ENCODE data around the gene SLC2A10. TPM values are rescaled to one million over a fixed set of nuclear protein-coding genes. Genes with fewer than 3 reads are reported as not detected.

Gene SLC2A10
- total and polyA plus RNA-seq, 2 donors = 12.0 to 36.6 TPM

DNA sequence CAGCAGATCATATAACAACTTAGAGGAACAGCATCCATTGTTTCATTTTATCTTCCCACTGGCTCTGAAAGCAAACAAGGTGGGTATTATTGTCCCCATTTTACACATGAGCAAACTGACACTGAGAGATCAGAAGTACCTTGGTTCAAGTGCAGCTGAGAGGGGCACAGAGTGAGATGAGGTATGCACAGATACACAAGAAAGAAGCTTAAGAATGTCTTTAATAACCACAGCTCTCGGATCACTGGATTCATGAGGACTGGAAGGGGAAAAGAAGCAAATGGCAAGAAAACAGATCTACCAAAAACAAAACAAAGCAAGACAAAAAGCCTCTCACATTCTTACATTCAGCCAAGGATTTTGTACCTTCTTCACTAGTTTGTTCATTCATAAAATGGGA lies 10.6 kb downstream of the SLC2A10 start:
- Histone ChIP-seq H3K4me3 (ENCODE audit: low read depth, low read length) (no peak overlapping the region), H3K4me1 (ENCODE audit: insufficient read depth) (no peaks in the 10 kb centered on the region), H3K36me3 (ENCODE audit: insufficient read depth) (no peaks in the 10 kb centered on the region), H3K27ac (ENCODE audit: low read depth) (no peak overlapping the region)
- WGBS = 94% methylated on average over 1 of the region's 1 CpG
- DNase-seq (ENCODE audit: extremely low spot score) = no peak

DNA sequence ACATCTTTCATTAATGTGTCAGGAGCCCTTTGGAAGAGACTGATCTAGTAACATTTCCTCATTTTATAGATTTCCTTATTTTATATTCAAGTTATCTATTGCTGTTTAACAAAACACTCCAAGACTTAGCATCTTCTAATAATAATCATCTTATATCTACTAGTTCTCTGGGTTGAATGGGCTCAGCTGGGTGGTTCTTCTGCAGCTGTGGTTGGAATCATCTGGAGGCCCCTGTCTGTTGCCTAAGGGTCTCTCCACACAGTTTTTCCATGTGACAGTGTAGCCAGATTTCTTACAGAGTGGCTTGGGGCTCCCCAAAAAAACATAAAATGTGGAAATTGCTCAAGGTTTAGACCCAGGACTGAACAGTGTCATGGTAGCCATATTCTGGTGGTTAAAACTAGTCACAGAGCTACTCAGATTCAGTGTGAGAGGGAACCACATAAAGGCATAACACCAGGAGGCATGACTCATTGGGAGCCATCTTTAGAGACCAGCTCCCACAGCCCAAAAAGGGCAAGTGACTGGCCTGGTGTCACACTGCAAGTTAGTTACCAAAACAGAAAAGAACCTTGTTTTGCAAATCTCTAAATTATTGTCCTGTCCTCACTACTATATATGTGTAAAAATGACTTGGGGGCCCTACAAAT lies 11.5 kb downstream of the SLC2A10 start:
- H3K36me3 ChIP-seq (ENCODE audit: insufficient read depth) = no peaks in the 10 kb centered on the region
- no peak overlapping the region for H3K4me3 ChIP-seq (ENCODE audit: low read depth, low read length)
- H3K4me1 ChIP-seq (ENCODE audit: insufficient read depth) = no peaks in the 10 kb centered on the region
- H3K27ac ChIP-seq (ENCODE audit: low read depth) = no peak overlapping the region
- DNase-seq (ENCODE audit: extremely low spot score) = no peak

DNA sequence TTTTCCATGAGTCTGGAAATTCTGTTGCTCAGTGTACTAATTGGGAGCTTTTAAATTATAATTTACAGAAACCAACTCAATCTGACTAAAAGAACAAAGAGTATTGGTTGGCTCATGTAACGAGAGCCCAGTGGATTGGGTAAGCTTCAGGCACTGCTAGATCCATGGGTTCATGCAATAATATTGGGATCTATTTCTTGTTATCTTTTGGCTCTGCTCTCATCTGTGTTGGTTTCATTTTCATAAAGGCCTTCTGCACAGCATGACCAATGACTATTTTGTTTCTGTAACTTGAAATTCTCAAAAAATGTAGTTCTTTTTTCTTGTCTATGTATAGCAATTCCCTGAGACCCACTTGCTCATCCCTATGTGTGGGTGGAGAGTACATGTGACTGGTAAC lies 12.0 kb downstream of the SLC2A10 start:
- H3K4me3 ChIP-seq (ENCODE audit: low read depth, low read length) = no peak overlapping the region
- DNase-seq (ENCODE audit: extremely low spot score) = no peak
- H3K27ac ChIP-seq (ENCODE audit: low read depth) = no peak overlapping the region
- 96% methylated on average over 1 of the region's 1 CpG for WGBS
- no peaks in the 10 kb centered on the region for H3K4me1 ChIP-seq (ENCODE audit: insufficient read depth)
- no peaks in the 10 kb centered on the region for H3K36me3 ChIP-seq (ENCODE audit: insufficient read depth)

DNA sequence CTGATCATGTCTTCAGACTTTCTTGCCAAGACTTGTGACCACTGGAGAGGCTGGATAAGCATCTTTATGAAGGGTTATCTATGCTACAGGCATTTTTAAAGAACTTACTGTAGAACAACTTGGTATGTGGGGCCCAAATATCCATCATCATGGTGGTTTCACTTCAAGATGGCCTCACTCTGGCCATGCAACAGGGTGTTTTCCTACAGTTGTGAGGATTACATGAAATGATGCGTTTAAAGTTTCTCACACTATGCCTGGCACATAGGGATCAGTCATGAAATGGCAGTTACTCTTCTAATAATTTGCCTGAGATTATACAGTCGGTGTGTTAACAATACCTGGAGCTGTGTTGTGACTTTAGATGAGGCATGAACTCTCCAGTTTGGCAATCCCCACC lies 13.0 kb downstream of the SLC2A10 start:
- no peak for DNase-seq (ENCODE audit: extremely low spot score)
- Histone ChIP-seq H3K4me3 (ENCODE audit: low read depth, low read length) (no peak overlapping the region), H3K4me1 (ENCODE audit: insufficient read depth) (no peaks in the 10 kb centered on the region), H3K36me3 (ENCODE audit: insufficient read depth) (no peaks in the 10 kb centered on the region), H3K27ac (ENCODE audit: low read depth) (no peak overlapping the region)
- 98% methylated on average over 2 of the region's 2 CpGs for WGBS

- Histone ChIP-seq H3K27ac (ENCODE audit: low read depth) (no peak overlapping the region), H3K4me3 (ENCODE audit: low read depth, low read length) (no peak overlapping the region), H3K4me1 (ENCODE audit: insufficient read depth) (no peaks in the 10 kb centered on the region), H3K36me3 (ENCODE audit: insufficient read depth) (no peaks in the 10 kb centered on the region)
- WGBS = 100% methylated on average over 1 of the region's 1 CpG
- no peak for DNase-seq (ENCODE audit: extremely low spot score)
Measured at GRCh38 chr20:46723039-46723438, 13.6 kb downstream of the SLC2A10 start.

- no peak overlapping the region for H3K27ac ChIP-seq (ENCODE audit: low read depth)
- no peak for DNase-seq (ENCODE audit: extremely low spot score)
- no peaks in the 10 kb centered on the region for H3K4me1 ChIP-seq (ENCODE audit: insufficient read depth)
- 62% methylated on average over 1 of the region's 1 CpG for WGBS
- no peak overlapping the region for H3K4me3 ChIP-seq (ENCODE audit: low read depth, low read length)
- H3K36me3 ChIP-seq (ENCODE audit: insufficient read depth) = no peaks in the 10 kb centered on the region
Measured at GRCh38 chr20:46724343-46724959, 15.0 kb downstream of the SLC2A10 start.

DNA sequence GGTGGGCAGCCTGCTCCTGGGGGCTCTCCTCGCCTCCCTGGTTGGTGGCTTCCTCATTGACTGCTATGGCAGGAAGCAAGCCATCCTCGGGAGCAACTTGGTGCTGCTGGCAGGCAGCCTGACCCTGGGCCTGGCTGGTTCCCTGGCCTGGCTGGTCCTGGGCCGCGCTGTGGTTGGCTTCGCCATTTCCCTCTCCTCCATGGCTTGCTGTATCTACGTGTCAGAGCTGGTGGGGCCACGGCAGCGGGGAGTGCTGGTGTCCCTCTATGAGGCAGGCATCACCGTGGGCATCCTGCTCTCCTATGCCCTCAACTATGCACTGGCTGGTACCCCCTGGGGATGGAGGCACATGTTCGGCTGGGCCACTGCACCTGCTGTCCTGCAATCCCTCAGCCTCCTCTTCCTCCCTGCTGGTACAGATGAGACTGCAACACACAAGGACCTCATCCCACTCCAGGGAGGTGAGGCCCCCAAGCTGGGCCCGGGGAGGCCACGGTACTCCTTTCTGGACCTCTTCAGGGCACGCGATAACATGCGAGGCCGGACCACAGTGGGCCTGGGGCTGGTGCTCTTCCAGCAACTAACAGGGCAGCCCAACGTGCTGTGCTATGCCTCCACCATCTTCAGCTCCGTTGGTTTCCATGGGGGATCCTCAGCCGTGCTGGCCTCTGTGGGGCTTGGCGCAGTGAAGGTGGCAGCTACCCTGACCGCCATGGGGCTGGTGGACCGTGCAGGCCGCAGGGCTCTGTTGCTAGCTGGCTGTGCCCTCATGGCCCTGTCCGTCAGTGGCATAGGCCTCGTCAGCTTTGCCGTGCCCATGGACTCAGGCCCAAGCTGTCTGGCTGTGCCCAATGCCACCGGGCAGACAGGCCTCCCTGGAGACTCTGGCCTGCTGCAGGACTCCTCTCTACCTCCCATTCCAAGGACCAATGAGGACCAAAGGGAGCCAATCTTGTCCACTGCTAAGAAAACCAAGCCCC lies 16.0 kb downstream of the SLC2A10 start:
- no peaks in the 10 kb centered on the region for H3K36me3 ChIP-seq (ENCODE audit: insufficient read depth)
- no peak overlapping the region for H3K4me3 ChIP-seq (ENCODE audit: low read depth, low read length)
- H3K4me1 ChIP-seq (ENCODE audit: insufficient read depth) = no peaks in the 10 kb centered on the region
- 95% methylated on average over 27 of the region's 27 CpGs for WGBS
- H3K27ac ChIP-seq (ENCODE audit: low read depth) = no peak overlapping the region
- no peak for DNase-seq (ENCODE audit: extremely low spot score)

DNA sequence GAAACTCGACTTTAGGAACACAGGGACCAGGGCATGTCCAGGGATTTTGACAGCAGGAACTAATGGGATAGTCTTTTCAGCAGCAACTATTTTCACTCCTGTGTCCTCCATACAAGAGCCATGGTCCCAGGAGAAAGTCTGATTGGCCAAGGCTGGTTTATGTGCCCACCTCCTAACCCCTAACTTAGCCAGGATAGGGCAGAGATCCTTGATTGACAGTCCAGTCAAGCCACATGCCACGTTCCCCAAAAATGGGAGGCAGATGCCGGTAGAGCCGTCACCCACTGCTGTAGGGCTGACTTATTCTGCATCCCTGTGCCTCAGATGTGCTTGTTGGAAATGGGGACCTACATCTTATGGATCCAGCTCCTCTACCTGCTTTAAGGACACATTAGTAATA lies 22.3 kb downstream of the SLC2A10 start:
- H3K36me3 ChIP-seq (ENCODE audit: insufficient read depth) = no peaks in the 10 kb centered on the region
- WGBS = 78% methylated on average over 4 of the region's 4 CpGs
- no peak overlapping the region for H3K4me3 ChIP-seq (ENCODE audit: low read depth, low read length)
- H3K4me1 ChIP-seq (ENCODE audit: insufficient read depth) = no peaks in the 10 kb centered on the region
- no peak overlapping the region for H3K27ac ChIP-seq (ENCODE audit: low read depth)
- no peak for DNase-seq (ENCODE audit: extremely low spot score)

DNA sequence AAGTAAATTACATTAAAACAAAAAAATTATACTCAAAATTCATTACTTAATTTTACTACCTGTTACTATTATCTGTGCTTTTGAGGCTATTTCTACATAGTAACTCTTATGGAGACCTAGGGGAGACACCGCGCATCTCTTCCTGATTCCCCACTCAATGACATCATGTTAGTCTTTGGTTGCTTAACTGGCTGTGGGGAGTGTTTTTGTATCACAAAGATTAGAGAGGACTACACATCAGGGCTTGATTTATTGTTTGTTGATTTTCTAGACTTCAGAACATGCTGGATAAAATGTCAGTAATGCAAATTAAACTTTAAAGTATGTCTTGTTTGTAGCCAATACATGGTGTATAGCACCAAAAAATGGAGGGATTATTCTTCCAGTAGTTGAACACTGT lies 26.0 kb downstream of the SLC2A10 start:
- Histone ChIP-seq H3K27ac (ENCODE audit: low read depth) (no peak overlapping the region), H3K4me3 (ENCODE audit: low read depth, low read length) (no peak overlapping the region), H3K4me1 (ENCODE audit: insufficient read depth) (no peaks in the 10 kb centered on the region), H3K36me3 (ENCODE audit: insufficient read depth) (no peaks in the 10 kb centered on the region)
- no peak for DNase-seq (ENCODE audit: extremely low spot score)
- 92% methylated on average over 2 of the region's 2 CpGs for WGBS

- Histone ChIP-seq H3K4me1 (ENCODE audit: insufficient read depth) (no peaks in the 10 kb centered on the region), H3K27ac (ENCODE audit: low read depth) (no peak overlapping the region), H3K36me3 (ENCODE audit: insufficient read depth) (no peaks in the 10 kb centered on the region), H3K4me3 (ENCODE audit: low read depth, low read length) (no peak overlapping the region)
- 51% methylated on average over 4 of the region's 4 CpGs for WGBS
- no peak for DNase-seq (ENCODE audit: extremely low spot score)
Measured at GRCh38 chr20:46739431-46740213, 30.2 kb downstream of the SLC2A10 start.

- Histone ChIP-seq H3K27ac (ENCODE audit: low read depth) (no peak overlapping the region), H3K4me3 (ENCODE audit: low read depth, low read length) (no peak overlapping the region), H3K4me1 (ENCODE audit: insufficient read depth) (no peaks in the 10 kb centered on the region), H3K36me3 (ENCODE audit: insufficient read depth) (no peaks in the 10 kb centered on the region)
- WGBS = 92% methylated on average over 3 of the region's 3 CpGs
- no peak for DNase-seq (ENCODE audit: extremely low spot score)
Measured at GRCh38 chr20:46740214-46740609, 30.8 kb downstream of the SLC2A10 start.

DNA sequence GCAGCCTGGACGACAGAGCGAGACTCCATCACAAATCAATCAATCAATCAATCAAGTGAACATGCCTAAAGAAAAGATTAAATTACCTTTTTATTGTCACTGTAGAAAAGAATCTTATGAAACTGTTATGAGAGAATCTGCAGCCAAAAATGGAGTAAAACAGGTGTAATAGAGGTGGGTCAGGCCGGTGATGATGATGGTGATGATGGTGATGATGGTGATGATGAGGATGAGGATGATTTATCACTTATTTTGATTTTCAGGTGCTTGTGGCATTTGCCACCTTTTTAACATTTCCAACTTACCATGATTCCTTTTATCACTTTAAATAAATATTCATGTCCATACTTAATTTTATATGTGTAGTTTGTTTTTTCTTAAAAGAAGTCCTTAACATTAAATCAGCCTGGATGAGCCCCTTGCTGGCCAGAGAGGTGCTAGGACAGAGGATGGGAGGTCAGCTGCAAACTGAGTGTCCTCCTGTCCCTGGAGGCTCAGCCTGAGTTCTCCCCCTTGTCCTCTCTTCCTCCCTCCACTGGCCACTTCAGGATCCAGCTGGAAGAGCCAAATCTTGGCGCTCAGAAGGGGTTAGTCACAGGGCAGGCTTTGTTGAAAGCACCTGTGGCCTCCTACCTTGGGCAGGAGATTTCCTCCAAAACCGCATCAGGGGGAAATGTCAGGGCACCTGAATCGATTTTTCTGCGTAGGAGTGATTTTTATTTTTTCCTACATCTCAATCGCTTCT lies 32.6 kb downstream of the SLC2A10 start:
- H3K4me1 ChIP-seq (ENCODE audit: insufficient read depth) = no peaks in the 10 kb centered on the region

DNA sequence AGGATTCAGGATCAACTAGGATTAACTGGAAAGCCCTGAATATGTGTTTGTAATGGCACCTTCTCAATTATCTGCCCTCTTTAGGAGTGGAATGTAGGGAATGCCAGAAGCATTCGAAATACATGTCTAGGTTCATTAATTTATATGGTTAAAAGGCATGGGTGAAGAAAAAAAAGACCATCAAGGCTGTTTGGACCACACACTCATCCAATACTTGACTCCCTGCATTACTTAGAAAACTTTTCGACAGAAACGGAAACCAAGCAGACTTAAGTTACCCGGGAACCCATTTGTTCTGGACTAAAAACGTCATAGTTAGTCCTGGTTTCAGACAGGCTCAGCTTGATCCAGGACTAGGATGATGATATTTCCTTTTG lies 33.2 kb downstream of the SLC2A10 start:
- Histone ChIP-seq H3K27ac (ENCODE audit: low read depth) (no peak overlapping the region), H3K4me1 (ENCODE audit: insufficient read depth) (no peaks in the 10 kb centered on the region), H3K36me3 (ENCODE audit: insufficient read depth) (no peaks in the 10 kb centered on the region), H3K4me3 (ENCODE audit: low read depth, low read length) (no peak overlapping the region)
- WGBS = 60% methylated on average over 5 of the region's 5 CpGs
- DNase-seq (ENCODE audit: extremely low spot score) = no peak

More for the DNA sequence above, 32.6 kb downstream of the SLC2A10 start:
- 76% methylated on average over 8 of the region's 8 CpGs for WGBS
- no peak overlapping the region for H3K4me3 ChIP-seq (ENCODE audit: low read depth, low read length)
- no peak overlapping the region for H3K27ac ChIP-seq (ENCODE audit: low read depth)
- no peak for DNase-seq (ENCODE audit: extremely low spot score)
- no peaks in the 10 kb centered on the region for H3K36me3 ChIP-seq (ENCODE audit: insufficient read depth)

Measured in urinary bladder (tissue), 4 donors.